Activated T-cell treated with anti-CD3 and anti-CD28 coated beads, Interleukin-2, amount 50 U/mL, for 72 hours (primary cell): Measurements from ENCODE around the gene AMZ1. TPM values are rescaled to one million over a fixed set of nuclear protein-coding genes. Genes with fewer than 3 reads are reported as not detected.
A peak's percentile ranks its signal among the peaks of the same experiment; 100 is the strongest.
"Not testable (repeated sequence)": the region's sequence is repeated elsewhere in the genome, so short reads cannot be mapped to it uniquely, and the experiment has no call there.

ENCODE experiments used
- ATAC-seq, 2 donors: fragments of 150-1000 bp; cut with Tn5 transposase; replicated peaks in 1 of 2; 2 replicates each; pipeline ENCODE4 v1.10.0; 2021; ENCODE audit warnings: moderate library complexity in 2 of 2, mild to moderate bottlenecking in 1 of 2
- DNase-seq, 2 donors: peaks; one replicate each; pipeline ENCODE4 v3.0.0; 2021 to 2022; ENCODE audit warnings: mixed read lengths in 1 of 2
- H3K27ac Mint-ChIP-seq: one replicate; pipeline ENCODE4 v1.8.0; 2022; ENCODE audit warnings: mild to moderate bottlenecking, moderate library complexity, mixed read lengths
- H3K27me3 Mint-ChIP-seq: one replicate; pipeline ENCODE4 v1.8.0; 2022; ENCODE audit warnings: low read depth, mixed read lengths
- H3K36me3 Mint-ChIP-seq, 2 donors: one replicate each; pipeline ENCODE4 v1.8.0; 2022; ENCODE audit warnings: mixed read lengths in 2 of 2, mild to moderate bottlenecking in 1 of 2; ENCODE audit not compliant: insufficient read depth in 2 of 2
- H3K4me1 Mint-ChIP-seq: one replicate; pipeline ENCODE4 v1.8.0; 2022; ENCODE audit warnings: low read depth, mixed read lengths
- H3K4me3 Mint-ChIP-seq, 2 donors: one replicate each; pipeline ENCODE4 v1.8.0; 2022; ENCODE audit warnings: mild to moderate bottlenecking in 2 of 2, mixed read lengths in 2 of 2, moderate library complexity in 2 of 2
- H3K9me3 Mint-ChIP-seq, 2 donors: one replicate each; pipeline ENCODE4 v1.8.0; 2022; ENCODE audit warnings: mixed read lengths in 2 of 2
- total RNA-seq, 2 donors: library from RNA; stranded (reverse); gene quantifications; one replicate each; pipeline ENCODE4 v1.2.3, GENCODE V29; 2022

AMZ1 gene
- total RNA-seq, 2 donors from 2014 or later: 0.34 to 1.3 TPM

DNA sequence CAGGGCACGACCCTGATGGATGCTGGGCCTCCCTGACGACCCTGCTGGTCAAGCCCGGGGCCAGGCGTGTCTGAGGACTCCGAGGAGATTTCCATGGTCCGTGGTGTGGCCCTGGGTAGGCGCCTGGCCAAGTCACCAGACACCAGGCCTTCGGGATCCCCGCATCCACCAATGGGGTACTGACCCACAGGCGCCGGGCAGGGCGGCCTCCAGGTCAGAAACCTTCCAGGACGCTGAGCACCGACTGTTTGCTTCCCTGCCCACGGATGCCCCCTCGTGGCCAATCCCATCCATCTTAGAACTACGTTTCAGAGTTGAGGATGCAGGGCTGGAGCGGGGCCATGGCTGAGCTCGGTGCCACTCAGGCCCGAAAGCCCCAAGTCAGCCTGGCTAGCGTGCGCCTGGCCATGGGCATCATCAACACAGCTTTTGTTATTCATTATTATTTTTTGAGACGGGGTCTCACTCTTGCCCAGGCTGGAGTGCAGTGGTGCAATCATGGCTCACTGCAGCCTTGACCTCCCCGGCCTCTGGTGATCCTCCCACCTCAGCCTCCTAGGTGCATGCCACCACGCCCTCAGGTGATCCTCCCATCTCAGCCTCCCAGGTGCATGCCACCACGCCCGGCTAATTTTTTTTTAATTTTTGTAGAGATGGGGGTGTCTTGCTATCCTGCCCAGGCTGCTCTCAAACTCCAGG lies 7.1 kb upstream of the AMZ1 start:
- no peak overlapping the region for H3K4me3 Mint-ChIP-seq
- H3K36me3 Mint-ChIP-seq: no peaks in the 10 kb centered on the region
- no peaks in the 10 kb centered on the region for H3K9me3 Mint-ChIP-seq
- no peaks in the 10 kb centered on the region for H3K4me1 Mint-ChIP-seq
- ATAC-seq: peak; percentile 47 to 74
- no peak overlapping the region for H3K27ac Mint-ChIP-seq
- H3K27me3 Mint-ChIP-seq: peaks cover 13% of the 10 kb centered on the region
- peak; percentile 62 to 63 for DNase-seq

DNA sequence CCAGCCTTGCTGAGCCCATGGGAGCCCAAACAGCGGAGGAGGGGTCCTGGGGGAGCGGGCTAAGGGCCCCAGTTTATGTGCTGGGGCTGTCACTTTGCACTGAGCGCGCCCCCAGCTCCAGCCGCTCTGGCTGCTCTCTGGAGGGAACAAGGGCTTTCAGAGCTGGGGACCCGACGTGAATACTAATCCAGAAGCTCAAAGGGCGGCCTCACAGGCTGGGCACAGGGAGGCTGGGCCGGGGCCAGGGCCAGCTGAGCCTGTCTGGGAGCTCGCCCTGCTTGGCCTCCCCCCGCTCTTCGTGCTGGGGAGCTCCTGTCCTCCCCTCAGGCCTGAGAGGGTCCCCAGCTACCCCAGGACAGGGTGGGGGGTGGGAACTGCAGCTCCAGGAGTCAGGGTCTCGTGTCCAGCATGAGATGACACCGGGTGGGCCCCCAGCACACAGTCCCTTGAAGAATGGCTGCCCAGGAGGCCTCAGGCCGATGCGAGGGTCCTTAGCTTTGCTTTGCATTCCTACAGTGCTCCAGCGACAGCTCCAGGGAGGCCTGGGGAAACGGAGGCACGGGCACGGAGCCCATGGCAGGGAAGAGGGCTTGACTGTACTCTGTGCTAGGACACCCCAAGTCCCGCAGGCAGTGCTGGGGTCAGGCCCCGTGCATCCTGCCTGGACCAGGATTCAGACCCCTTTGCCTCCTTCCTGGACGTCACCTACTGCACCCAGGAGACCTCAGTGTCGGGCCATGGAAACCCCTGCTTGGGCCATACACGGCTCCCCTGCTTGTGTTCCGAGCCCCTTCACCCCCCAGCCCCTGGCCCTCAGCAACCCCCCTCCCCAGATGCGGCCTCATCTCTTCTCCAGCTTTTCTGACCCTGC lies 5.8 kb upstream of the AMZ1 start:
- Mint-ChIP-seq H3K27me3 (peaks cover 16% of the 10 kb centered on the region), H3K4me1 (no peaks in the 10 kb centered on the region), H3K27ac (no peak overlapping the region), H3K9me3 (no peaks in the 10 kb centered on the region), H3K4me3 (no peak overlapping the region), H3K36me3 (no peaks in the 10 kb centered on the region)
- ATAC-seq: no peak
- DNase-seq: no peak

DNA sequence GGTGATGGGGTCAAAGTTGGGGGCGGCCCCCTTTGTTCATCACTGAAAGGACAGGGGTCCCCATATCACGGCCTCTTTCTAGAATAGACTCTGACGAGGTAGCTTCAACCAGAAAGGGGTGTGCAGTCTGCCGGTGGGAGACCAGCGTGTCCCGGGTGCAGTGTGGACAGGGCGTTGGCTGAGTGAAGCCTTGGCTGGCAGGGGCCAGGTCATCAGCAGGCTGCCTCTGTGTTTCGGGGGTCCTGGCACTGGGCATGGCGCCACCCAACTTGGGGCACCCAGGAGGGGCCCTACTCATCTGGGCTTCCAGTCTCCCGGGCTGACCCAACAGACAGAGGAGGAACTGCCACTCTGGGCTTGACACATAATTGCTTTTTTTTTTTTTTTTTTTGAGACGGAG lies 3.5 kb upstream of the AMZ1 start:
- ATAC-seq (no peak), DNase-seq (no peak)
- H3K27me3 Mint-ChIP-seq: peaks cover 31% of the 10 kb centered on the region
- no peak overlapping the region for H3K4me3 Mint-ChIP-seq
- H3K27ac Mint-ChIP-seq: no peak overlapping the region
- H3K36me3 Mint-ChIP-seq: no peaks in the 10 kb centered on the region
- H3K4me1 Mint-ChIP-seq: peaks cover 10% of the 10 kb centered on the region
- H3K9me3 Mint-ChIP-seq: no peaks in the 10 kb centered on the region

DNA sequence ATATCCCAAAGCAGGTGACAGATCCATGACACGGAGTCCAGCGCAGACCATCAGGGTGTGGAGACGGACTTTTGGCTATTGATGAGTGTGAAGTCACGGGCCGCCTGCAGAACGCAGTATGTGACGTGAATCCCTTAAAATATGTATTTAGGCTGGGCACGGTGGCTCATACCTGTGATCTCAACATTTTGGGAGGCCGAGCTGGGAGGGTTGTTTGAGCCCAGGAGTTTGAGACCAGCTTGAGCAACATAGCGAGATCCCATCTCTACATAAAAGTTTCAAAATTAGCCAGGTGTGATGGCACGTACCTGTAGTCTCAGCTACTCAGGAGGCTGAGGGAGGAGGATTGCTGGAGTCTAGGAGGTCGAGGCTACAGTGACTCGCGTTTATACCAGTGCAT lies 1.9 kb upstream of the AMZ1 start:
- peaks cover 43% of the 10 kb centered on the region for H3K27me3 Mint-ChIP-seq
- H3K9me3 Mint-ChIP-seq: no peaks in the 10 kb centered on the region
- no peak overlapping the region for H3K4me3 Mint-ChIP-seq
- peaks cover 15% of the 10 kb centered on the region for H3K4me1 Mint-ChIP-seq
- no peak for DNase-seq
- no peak overlapping the region for H3K27ac Mint-ChIP-seq
- no peaks in the 10 kb centered on the region for H3K36me3 Mint-ChIP-seq
- no peak for ATAC-seq

DNA sequence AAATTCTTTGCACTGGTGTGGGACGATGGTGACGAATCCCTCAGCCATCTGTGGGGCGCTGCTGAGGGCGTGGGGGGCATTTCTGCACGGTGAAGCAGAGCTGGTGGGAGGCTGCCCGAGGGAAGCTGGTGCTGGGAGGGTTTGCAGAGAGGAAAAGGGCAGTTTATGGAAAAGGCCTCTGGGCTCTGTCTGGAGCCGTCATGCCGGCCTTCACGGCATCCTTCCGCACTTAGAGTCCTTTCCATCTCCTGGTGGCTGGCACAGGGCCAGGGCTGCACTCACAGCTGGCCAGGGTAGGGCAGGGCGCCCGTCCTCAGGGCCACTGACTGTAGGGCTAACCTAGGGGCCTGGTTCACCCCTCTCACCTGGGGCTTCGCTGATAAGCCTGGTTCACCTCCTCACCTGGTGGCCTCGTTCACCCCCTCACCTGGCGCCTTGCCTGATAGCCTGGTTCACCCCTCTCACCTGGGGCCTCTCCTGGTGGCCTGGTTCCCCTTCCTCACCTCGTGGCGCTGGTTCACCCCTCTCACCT lies 598 bp upstream of the AMZ1 start:
- Mint-ChIP-seq H3K4me3 (no peak overlapping the region), H3K27ac (no peak overlapping the region), H3K9me3 (no peaks in the 10 kb centered on the region), H3K4me1 (peaks cover 15% of the 10 kb centered on the region), H3K36me3 (no peaks in the 10 kb centered on the region), H3K27me3 (peaks cover 45% of the 10 kb centered on the region)
- DNase-seq (no peak), ATAC-seq (no peak)

DNA sequence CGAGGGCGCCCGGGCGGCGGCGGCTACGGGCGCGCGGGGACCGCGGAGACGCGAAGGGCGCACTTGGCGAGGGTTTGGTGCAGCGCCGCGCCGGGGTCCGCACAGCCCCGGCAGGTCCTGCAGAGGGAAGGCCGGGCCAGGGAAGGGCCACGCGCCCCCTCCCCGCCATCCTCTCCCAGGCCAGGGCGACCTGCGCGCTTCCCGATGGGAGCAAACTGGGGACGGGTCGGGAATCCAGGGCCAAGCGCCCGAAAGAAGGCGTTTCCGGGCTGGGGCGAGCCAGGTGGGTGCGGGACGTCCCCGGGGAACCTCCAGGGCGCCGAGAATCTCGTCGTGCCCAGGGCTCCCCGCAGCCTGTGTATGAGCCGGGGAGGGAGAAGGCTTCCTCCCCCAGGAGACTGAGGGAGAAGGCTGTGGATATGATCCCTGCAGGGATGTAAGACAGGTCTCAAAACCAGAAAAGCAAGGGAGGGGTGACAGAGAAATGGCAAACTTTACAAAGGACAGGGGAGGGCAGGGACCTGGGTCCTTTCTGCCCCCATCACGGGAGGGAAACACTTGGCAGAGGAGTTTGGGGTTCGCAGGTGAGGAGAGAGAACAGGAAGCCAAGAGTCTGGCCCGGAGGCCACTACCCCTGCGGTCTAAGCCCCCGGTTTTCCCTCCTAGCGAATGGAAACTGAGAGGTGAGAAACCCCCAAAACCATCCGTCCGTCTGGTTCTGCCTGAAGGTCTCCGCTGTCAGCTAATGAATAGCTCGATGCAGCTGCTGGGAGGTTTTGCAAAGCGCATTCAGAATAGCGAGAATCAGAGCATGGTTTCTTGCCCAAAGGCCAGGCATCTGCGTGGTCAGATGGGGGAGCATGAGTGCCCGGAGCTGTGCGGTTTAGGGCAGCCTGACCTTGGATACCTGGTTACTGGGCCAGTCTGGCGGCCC lies 674 bp downstream of the AMZ1 start:
- Mint-ChIP-seq H3K4me3 (peak overlapping the region; percentile 56 to 63), H3K27me3 (peaks cover 39% of the 10 kb centered on the region), H3K9me3 (no peaks in the 10 kb centered on the region), H3K4me1 (peaks cover 15% of the 10 kb centered on the region), H3K27ac (no peak overlapping the region), H3K36me3 (no peaks in the 10 kb centered on the region)
- DNase-seq: no peak
- ATAC-seq: peak; percentile 39 to 43

DNA sequence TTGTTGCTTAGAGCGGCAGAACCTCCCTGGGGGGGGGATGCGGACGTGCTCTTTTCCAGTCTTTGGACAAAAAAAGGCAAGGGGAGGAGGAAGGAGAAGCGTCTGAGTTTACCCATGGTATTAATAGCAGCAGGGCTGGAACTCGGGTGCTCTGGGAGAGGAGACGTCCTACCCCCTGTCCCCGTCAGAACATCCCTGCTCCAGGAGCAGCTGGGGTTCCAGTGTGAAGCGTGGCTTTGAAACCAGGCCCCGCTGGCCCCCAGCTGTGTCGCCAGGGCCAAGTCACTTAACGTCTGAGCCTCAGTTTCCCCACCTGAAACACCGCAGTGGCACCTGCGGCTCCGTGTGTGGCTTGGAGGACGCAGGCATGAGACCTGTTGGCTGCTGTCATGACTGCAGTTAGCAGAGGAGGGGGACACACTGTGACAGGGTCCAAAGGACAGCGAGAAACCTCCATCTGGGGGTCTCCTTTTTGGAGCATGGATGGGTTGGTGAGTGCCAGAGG lies 1.4 kb downstream of the AMZ1 start:
- Mint-ChIP-seq H3K36me3 (no peaks in the 10 kb centered on the region), H3K27ac (no peak overlapping the region), H3K4me1 (peaks cover 15% of the 10 kb centered on the region), H3K4me3 (peak overlapping the region in 1 of 2 donors; percentile 56), H3K9me3 (no peaks in the 10 kb centered on the region), H3K27me3 (peaks cover 39% of the 10 kb centered on the region)
- ATAC-seq (no peak), DNase-seq (no peak)

DNA sequence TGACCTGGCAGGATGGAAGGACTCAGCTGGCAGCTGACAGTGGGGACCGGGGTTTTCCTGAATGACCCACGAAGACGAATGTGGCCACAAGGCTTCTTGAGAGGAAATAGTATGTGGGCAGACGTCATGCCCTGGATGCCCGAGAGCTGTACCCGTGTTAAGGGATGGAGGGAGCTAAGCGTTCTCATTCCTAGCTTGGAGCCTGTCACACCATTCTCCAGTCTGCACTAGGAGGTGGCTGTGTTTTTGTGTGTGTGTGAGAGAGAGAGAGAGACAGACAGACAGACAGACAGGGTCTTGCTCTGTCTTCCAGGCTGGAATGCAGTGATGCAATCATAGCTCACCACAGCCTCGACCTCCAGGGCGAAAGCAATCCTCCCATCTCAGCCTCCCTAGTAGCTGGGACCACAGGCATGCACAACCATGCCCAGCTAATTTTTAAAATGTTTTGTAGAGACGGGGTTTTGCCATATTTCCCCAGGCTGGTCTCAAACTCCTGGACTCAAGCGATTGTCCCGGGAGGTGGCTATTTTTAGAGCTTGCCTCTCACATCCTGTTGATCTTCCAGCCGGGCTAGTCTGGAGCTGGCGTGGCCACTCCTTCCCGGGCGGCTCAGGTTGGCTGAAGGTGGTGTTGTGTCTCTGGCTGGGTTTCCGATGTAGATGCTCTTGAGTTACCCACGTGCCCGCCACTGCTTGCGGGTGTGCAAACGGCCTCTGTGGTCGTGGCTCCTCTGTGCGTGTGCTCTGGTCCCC lies 2.1 kb downstream of the AMZ1 start:
- Mint-ChIP-seq H3K36me3 (no peaks in the 10 kb centered on the region), H3K4me3 (no peak overlapping the region), H3K4me1 (peaks cover 15% of the 10 kb centered on the region), H3K27ac (no peak overlapping the region), H3K27me3 (peaks cover 39% of the 10 kb centered on the region), H3K9me3 (no peaks in the 10 kb centered on the region)
- no peak for DNase-seq
- no peak for ATAC-seq

DNA sequence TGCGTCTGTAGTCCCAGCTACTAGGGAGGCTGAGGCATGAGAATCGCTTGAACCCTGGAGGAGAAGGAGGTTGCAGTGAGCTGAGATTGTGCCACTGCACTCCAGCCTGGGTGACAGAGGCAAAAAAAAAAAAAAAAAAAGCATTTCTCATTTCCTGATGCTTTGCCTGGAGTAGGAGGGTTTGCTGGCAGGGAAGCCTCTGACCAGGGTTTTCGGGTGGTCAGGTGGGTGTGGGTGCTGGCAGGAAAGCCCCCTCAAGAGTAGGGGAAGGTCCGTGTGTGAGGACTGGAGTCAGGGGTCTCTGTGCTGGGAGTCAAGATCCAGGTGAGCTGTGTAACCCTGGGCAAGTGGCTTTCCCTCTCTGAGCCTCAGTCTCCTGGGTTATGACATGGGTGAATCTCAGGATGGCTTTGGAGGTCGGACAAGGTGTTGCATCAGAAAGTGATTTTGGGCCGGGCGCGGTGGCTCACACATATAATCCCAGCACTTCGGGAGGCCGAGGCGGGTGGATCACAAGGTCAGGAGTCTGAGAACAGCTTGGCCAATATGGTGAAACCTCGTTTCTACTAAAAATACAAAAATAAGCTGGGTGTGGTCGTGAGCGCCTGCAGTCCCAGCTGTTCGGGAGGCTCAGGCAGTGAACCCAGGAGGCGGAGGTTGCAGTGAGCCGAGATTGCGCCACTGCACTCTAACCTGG lies 3.2 kb downstream of the AMZ1 start:
- DNase-seq (no peak), ATAC-seq (no peak)
- H3K4me3 Mint-ChIP-seq: no peak overlapping the region
- H3K27me3 Mint-ChIP-seq: peaks cover 39% of the 10 kb centered on the region
- H3K9me3 Mint-ChIP-seq: no peaks in the 10 kb centered on the region
- peaks cover 15% of the 10 kb centered on the region for H3K4me1 Mint-ChIP-seq
- no peak overlapping the region for H3K27ac Mint-ChIP-seq
- no peaks in the 10 kb centered on the region for H3K36me3 Mint-ChIP-seq

DNA sequence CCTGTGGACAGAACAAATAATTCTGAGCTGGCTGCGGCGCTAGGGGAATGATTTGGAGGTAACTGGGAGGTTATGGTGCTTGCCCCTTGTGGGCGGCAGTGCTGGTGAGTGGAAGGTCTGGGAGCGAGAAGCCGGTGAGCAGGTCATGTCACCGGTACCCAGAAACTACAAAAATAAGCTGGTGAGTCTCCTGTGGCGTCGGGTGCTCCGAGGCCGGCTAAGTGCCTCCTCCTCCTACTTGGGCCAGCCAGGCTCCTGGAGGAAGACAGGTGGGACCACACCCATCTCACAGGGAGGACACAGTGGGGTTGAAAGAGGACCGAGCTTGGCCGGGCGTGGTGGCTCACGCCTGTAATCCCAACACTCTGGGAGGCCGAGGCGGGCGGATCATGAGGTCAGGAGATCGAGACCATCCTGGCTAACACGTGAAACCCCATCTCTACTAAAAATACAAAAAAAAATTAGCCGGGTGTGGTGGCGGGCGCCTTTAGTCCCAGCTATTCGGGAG lies 4.0 kb downstream of the AMZ1 start:
- not testable (repeated sequence) for H3K36me3 Mint-ChIP-seq, ATAC-seq, H3K27ac Mint-ChIP-seq, H3K9me3 Mint-ChIP-seq, DNase-seq, H3K4me3 Mint-ChIP-seq
- peaks cover 38% of the 10 kb centered on the region for H3K27me3 Mint-ChIP-seq
- H3K4me1 Mint-ChIP-seq: peaks cover 15% of the 10 kb centered on the region

DNA sequence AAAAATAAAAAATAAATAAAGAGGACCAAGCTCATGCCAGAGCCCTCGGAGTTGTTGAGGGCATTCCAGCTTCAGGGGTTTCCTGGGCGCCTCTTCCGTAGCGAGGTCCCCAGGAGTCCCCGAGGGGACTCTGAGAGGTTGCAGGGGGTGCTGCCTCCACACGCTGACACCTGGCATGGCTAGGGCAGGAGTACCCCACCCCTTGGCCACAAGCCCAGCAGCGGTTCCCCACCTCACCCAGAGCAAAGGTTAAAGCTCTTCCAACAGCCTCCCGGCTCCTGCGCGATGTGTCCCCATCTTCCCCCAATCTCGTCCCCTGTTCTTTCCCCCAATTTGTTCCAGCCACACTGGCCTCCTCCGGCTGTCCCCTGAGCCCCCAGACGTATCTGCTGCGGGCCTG lies 4.5 kb downstream of the AMZ1 start:
- ATAC-seq (no peak), DNase-seq (no peak)
- Mint-ChIP-seq H3K27me3 (peaks cover 32% of the 10 kb centered on the region), H3K4me3 (no peak overlapping the region), H3K4me1 (peaks cover 15% of the 10 kb centered on the region), H3K27ac (no peak overlapping the region), H3K9me3 (no peaks in the 10 kb centered on the region), H3K36me3 (no peaks in the 10 kb centered on the region)
